GM21447 (cell line): ENCODE measurements around the gene ATG16L2.
"Not testable (repeated sequence)": the region's sequence is repeated elsewhere in the genome, so short reads cannot be mapped to it uniquely, and the experiment has no call there.

ENCODE experiments used
- ATAC-seq: cut with Tn5 transposase; IDR thresholded peaks from one replicate; pipeline ENCODE4 v1.9.1; 2021; ENCODE audit not compliant: unreplicated experiment

The ATG16L2 gene

GRCh38 chr11:72824811-72825505 lies 10.7 kb downstream of the ATG16L2 start:
- no peak for ATAC-seq

GRCh38 chr11:72825661-72826060 lies 11.4 kb downstream of the ATG16L2 start:
- no peak for ATAC-seq

- ATAC-seq, result no peak
Observed at GRCh38 chr11:72826191-72826941, 12.2 kb downstream of the ATG16L2 start.

GRCh38 chr11:72826942-72827480 lies 12.8 kb downstream of the ATG16L2 start:
- ATAC-seq, result no peak

GRCh38 chr11:72827656-72828055 lies 13.4 kb downstream of the ATG16L2 start:
- not testable (repeated sequence) for ATAC-seq

GRCh38 chr11:72828081-72828567 lies 13.9 kb downstream of the ATG16L2 start:
- ATAC-seq, result no peak

- no peak for ATAC-seq
Observed at GRCh38 chr11:72828692-72829101, 14.5 kb downstream of the ATG16L2 start.

GRCh38 chr11:72829178-72829577 lies 15.0 kb downstream of the ATG16L2 start:
- ATAC-seq, result no peak

GRCh38 chr11:72829884-72830533 lies 15.8 kb downstream of the ATG16L2 start:
- ATAC-seq, result no peak

GRCh38 chr11:72831521-72832300 lies 17.5 kb downstream of the ATG16L2 start:
- ATAC-seq, result no peak

- ATAC-seq, result no peak
Observed at GRCh38 chr11:72832301-72833082, 18.3 kb downstream of the ATG16L2 start.

GRCh38 chr11:72833083-72833733 lies 19.0 kb downstream of the ATG16L2 start:
- no peak for ATAC-seq

GRCh38 chr11:72833811-72834493 lies 19.7 kb downstream of the ATG16L2 start:
- ATAC-seq, result no peak

GRCh38 chr11:72834905-72835304 lies 20.7 kb downstream of the ATG16L2 start:
- ATAC-seq, result no peak

GRCh38 chr11:72836111-72836510 lies 21.9 kb downstream of the ATG16L2 start:
- no peak for ATAC-seq

- no peak for ATAC-seq
Observed at GRCh38 chr11:72838691-72839305, 24.6 kb downstream of the ATG16L2 start.

- no peak for ATAC-seq
Observed at GRCh38 chr11:72840780-72841179, 26.6 kb downstream of the ATG16L2 start.

GRCh38 chr11:72841397-72841796 lies 27.2 kb downstream of the ATG16L2 start:
- ATAC-seq, result no peak
